ENCODE results near the gene ADAM10.

ADAM10 gene

DNA sequence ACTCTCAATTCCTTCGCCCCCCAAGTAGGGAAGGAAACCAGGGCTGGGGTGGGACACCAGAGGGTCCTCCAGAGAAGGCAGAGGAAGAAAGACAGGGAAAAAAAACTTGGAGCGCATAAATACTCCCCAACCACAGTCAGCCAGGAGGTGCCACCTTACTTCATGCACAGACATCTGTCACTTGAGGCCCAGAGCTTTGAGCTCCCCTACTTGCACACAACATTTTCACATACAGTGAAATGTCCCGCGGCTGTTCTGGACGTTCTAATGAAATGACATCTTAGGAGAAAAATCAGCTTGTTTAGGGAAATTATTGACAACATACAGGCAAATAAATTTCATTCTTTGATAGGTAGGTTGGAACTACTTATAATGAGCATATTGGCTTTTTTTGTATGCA, 204.8 kb downstream of the ADAM10 start:
- Histone ChIP-seq H3K9me3 (ENCODE audit: insufficient read depth, low read depth, low read length) (no peaks in the 10 kb centered on the region), H3K4me2 (ENCODE audit: low read depth, low read length, poor library complexity, severe bottlenecking) (no peak overlapping the region), H2AFZ (ENCODE audit: low read length) (no peak overlapping the region), H3K9ac (ENCODE audit: low read depth, low read length, poor library complexity, severe bottlenecking) (no peak overlapping the region), H3K9me2 (replicated peaks; ENCODE audit: low read depth, low read length) (no peaks in the 10 kb centered on the region), H4K20me1 (ENCODE audit: insufficient read depth, low read length, poor library complexity, severe bottlenecking) (no peaks in the 10 kb centered on the region), H3K4me1 (ENCODE audit: insufficient read depth, low read length, poor library complexity, severe bottlenecking) (peaks cover 35% of the 10 kb centered on the region), H3K27me3 (ENCODE audit: insufficient read depth, low read length, poor library complexity, severe bottlenecking) (no peaks in the 10 kb centered on the region), H3K36me3 (ENCODE audit: insufficient read depth, low read length) (no peaks in the 10 kb centered on the region), H3F3A (ENCODE audit: low read depth) (no peaks in the 10 kb centered on the region), H3K79me2 (ENCODE audit: insufficient read depth, low read length) (no peaks in the 10 kb centered on the region), H3K4me3 (ENCODE audit: low read length, poor library complexity, severe bottlenecking) (no peak overlapping the region)
- TF ChIP-seq, protein P1, sequence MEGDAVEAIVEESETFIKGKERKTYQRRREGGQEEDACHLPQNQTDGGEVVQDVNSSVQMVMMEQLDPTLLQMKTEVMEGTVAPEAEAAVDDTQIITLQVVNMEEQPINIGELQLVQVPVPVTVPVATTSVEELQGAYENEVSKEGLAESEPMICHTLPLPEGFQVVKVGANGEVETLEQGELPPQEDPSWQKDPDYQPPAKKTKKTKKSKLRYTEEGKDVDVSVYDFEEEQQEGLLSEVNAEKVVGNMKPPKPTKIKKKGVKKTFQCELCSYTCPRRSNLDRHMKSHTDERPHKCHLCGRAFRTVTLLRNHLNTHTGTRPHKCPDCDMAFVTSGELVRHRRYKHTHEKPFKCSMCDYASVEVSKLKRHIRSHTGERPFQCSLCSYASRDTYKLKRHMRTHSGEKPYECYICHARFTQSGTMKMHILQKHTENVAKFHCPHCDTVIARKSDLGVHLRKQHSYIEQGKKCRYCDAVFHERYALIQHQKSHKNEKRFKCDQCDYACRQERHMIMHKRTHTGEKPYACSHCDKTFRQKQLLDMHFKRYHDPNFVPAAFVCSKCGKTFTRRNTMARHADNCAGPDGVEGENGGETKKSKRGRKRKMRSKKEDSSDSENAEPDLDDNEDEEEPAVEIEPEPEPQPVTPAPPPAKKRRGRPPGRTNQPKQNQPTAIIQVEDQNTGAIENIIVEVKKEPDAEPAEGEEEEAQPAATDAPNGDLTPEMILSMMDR (conservative IDR thresholded peaks at IDR 0.05; ENCODE audit: low read length): no peak
- TF ChIP-seq EZH2phosphoT487 (IDR thresholded peaks at IDR 0.05; ENCODE audit: borderline replicate concordance): no peak

- Histone ChIP-seq H3K9me3 (ENCODE audit: insufficient read depth, low read depth, low read length) (no peaks in the 10 kb centered on the region), H2AFZ (ENCODE audit: low read length) (no peak overlapping the region), H3K4me2 (ENCODE audit: low read depth, low read length, poor library complexity, severe bottlenecking) (no peak overlapping the region), H3K36me3 (ENCODE audit: insufficient read depth, low read length) (no peaks in the 10 kb centered on the region), H3K9ac (ENCODE audit: low read depth, low read length, poor library complexity, severe bottlenecking) (no peak overlapping the region), H3F3A (ENCODE audit: low read depth) (no peaks in the 10 kb centered on the region), H3K4me1 (ENCODE audit: insufficient read depth, low read length, poor library complexity, severe bottlenecking) (peaks cover 27% of the 10 kb centered on the region), H3K4me3 (ENCODE audit: low read length, poor library complexity, severe bottlenecking) (no peak overlapping the region), H3K9me2 (replicated peaks; ENCODE audit: low read depth, low read length) (no peaks in the 10 kb centered on the region), H3K79me2 (ENCODE audit: insufficient read depth, low read length) (no peaks in the 10 kb centered on the region), H3K27me3 (ENCODE audit: insufficient read depth, low read length, poor library complexity, severe bottlenecking) (no peaks in the 10 kb centered on the region), H4K20me1 (ENCODE audit: insufficient read depth, low read length, poor library complexity, severe bottlenecking) (no peaks in the 10 kb centered on the region)
- no peak for TF ChIP-seq EZH2phosphoT487 (IDR thresholded peaks at IDR 0.05; ENCODE audit: borderline replicate concordance)
- TF ChIP-seq, protein P1 (conservative IDR thresholded peaks at IDR 0.05; ENCODE audit: low read length): no peak
These were observed 205.7 kb downstream of the ADAM10 start for GRCh38 chr15:58543664-58544335.

GRCh38 chr15:58541410-58542087, 208.0 kb downstream of the ADAM10 start:
- H3K9me3 ChIP-seq (ENCODE audit: insufficient read depth, low read depth, low read length): no peaks in the 10 kb centered on the region
- H3K36me3 ChIP-seq (ENCODE audit: insufficient read depth, low read length): no peaks in the 10 kb centered on the region
- H3K4me1 ChIP-seq (ENCODE audit: insufficient read depth, low read length, poor library complexity, severe bottlenecking): peaks cover 10% of the 10 kb centered on the region
- TF ChIP-seq EZH2phosphoT487 (IDR thresholded peaks at IDR 0.05; ENCODE audit: borderline replicate concordance): no peak
- TF ChIP-seq, protein P1 (conservative IDR thresholded peaks at IDR 0.05; ENCODE audit: low read length): no peak
- no peak overlapping the region for H3K9ac ChIP-seq (ENCODE audit: low read depth, low read length, poor library complexity, severe bottlenecking)
- no peak overlapping the region for H2AFZ ChIP-seq (ENCODE audit: low read length)
- no peaks in the 10 kb centered on the region for H3K27me3 ChIP-seq (ENCODE audit: insufficient read depth, low read length, poor library complexity, severe bottlenecking)
- no peaks in the 10 kb centered on the region for H4K20me1 ChIP-seq (ENCODE audit: insufficient read depth, low read length, poor library complexity, severe bottlenecking)
- no peaks in the 10 kb centered on the region for H3F3A ChIP-seq (ENCODE audit: low read depth)
- H3K9me2 ChIP-seq (replicated peaks; ENCODE audit: low read depth, low read length): no peaks in the 10 kb centered on the region
- no peaks in the 10 kb centered on the region for H3K79me2 ChIP-seq (ENCODE audit: insufficient read depth, low read length)
- H3K4me3 ChIP-seq (ENCODE audit: low read length, poor library complexity, severe bottlenecking): no peak overlapping the region
- no peak overlapping the region for H3K4me2 ChIP-seq (ENCODE audit: low read depth, low read length, poor library complexity, severe bottlenecking)

All from Loucy (cell line).